Measurements from ENCODE around the gene ADCY10. TPM values are rescaled to one million over a fixed set of nuclear protein-coding genes. Genes with fewer than 3 reads are reported as not detected.

ADCY10 gene
- total RNA-seq, 3 donors from 2014 or later (not counting 1 experiment from before 2014, with no cell fraction given): 0.42 to 1.00 TPM; not detected in 1

GRCh38 chr1:167761400-167761799 lies 152.5 kb downstream of the ADCY10 start:
- Histone ChIP-seq H3K36me3 (ENCODE audit: control insufficient read depth, insufficient read depth, low read length) (no peaks in the 10 kb centered on the region), H3K4me3 (ENCODE audit: low read length) (no peak overlapping the region), H3K9me3 (ENCODE audit: control insufficient read depth, insufficient read depth, low read length) (no peaks in the 10 kb centered on the region), H3K27me3 (ENCODE audit: control insufficient read depth, insufficient read depth, low read length) (no peaks in the 10 kb centered on the region), H3K27ac (ENCODE audit: low read length) (no peak overlapping the region), H3K4me1 (ENCODE audit: control insufficient read depth, insufficient read depth, low read length) (peaks cover 5% of the 10 kb centered on the region)
- Mint-ChIP-seq H3K4me3 (no peak overlapping the region), H3K27me3 (ENCODE audit: low read depth in 2 of 2) (peaks cover 0 to 2% of the 10 kb centered on the region in 2 donors), H3K9me3 (no peaks in the 10 kb centered on the region), H3K36me3 (no peaks in the 10 kb centered on the region), H3K4me1 (peaks cover 0 to 9% of the 10 kb centered on the region in 2 donors), H3K27ac (no peak overlapping the region)
- WGBS (ENCODE audit: insufficient coverage): 42% methylated on average over 2 of the region's 2 CpGs
- DNase-seq: no peak
- intact Hi-C loops (cut with micrococcal nuclease): no loop called here
- no peak for ATAC-seq
- no peak for TF ChIP-seq CTCF (IDR thresholded peaks at IDR 0.05)

Other genes with a start within 250 kb of the ADCY10 start
- gene MPZL1, start 192.2 kb downstream of the ADCY10 start, total RNA-seq: 1 to 10 TPM; 3.4 to 4.6 (median 4.0) TPM
- gene DCAF6, start 22.5 kb upstream of the ADCY10 start, total RNA-seq: 10 to 100 TPM; 21.8 to 31.8 (median 27.8) TPM
- 10 to 100 TPM; 33.1 to 47.4 (median 34.9) TPM for gene MPC2, start 22.9 kb upstream of the ADCY10 start, total RNA-seq
- gene GPR161, start 222.8 kb upstream of the ADCY10 start, total RNA-seq: not detected

Measured in natural killer cell (primary cell).